Astrocyte (in vitro differentiated cells and primary cell): ENCODE results near the gene H3-3A. TPM values are rescaled to one million over a fixed set of nuclear protein-coding genes. Genes with fewer than 3 reads are reported as not detected.
A peak's percentile ranks its signal among the peaks of the same experiment; 100 is the strongest.

ENCODE experiments used
- DNase-seq: peaks from one replicate; pipeline ENCODE4 v3.0.0-alpha.2; 2010; ENCODE audit warnings: low read depth
- FAIRE-seq: peaks from 2 replicates; lab custom pipeline; 2011; peaks lifted over from hg19 to GRCh38; lab: Jason Lieb, UNC
- H2AFZ ChIP-seq: 2 replicates; pipeline ENCODE4 v1.6.0; 2012; ENCODE audit warnings: low read depth, low read length, inconsistent platforms
- H3K27ac ChIP-seq: 2 replicates; pipeline ENCODE4 v1.5.1; 2011; ENCODE audit warnings: low read depth, low read length, inconsistent platforms
- H3K27me3 ChIP-seq: 2 replicates; pipeline ENCODE4 v1.6.0; 2011; ENCODE audit warnings: low read length, inconsistent platforms; ENCODE audit not compliant: insufficient read depth
- H3K36me3 ChIP-seq: 2 replicates; pipeline ENCODE4 v1.5.1; 2011; ENCODE audit warnings: low read length, inconsistent platforms; ENCODE audit not compliant: insufficient read depth
- H3K4me1 ChIP-seq: 2 replicates; pipeline ENCODE4 v1.5.1; 2011; ENCODE audit warnings: low read length, inconsistent platforms; ENCODE audit not compliant: insufficient read depth
- H3K4me2 ChIP-seq: 2 replicates; pipeline ENCODE4 v1.6.0; 2012; ENCODE audit warnings: low read length, inconsistent platforms
- H3K4me3 ChIP-seq: 2 replicates; pipeline ENCODE4 v1.5.1; 2011; ENCODE audit warnings: low read depth, mild to moderate bottlenecking, low read length, inconsistent platforms; ENCODE audit not compliant: insufficient read depth
- H3K79me2 ChIP-seq: 2 replicates; pipeline ENCODE4 v1.6.0; 2012; ENCODE audit warnings: mild to moderate bottlenecking, low read length, inconsistent platforms; ENCODE audit not compliant: insufficient read depth
- H3K9ac ChIP-seq: 2 replicates; pipeline ENCODE4 v1.6.0; 2012; ENCODE audit warnings: mild to moderate bottlenecking, low read length, inconsistent platforms
- H3K9me3 ChIP-seq: 2 replicates; pipeline ENCODE4 v1.5.1; 2012; ENCODE audit warnings: low read depth, mild to moderate bottlenecking, low read length, inconsistent platforms; ENCODE audit not compliant: insufficient read depth
- H4K20me1 ChIP-seq: 2 replicates; pipeline ENCODE4 v1.6.0; 2012; ENCODE audit warnings: low read length, inconsistent platforms; ENCODE audit not compliant: insufficient read depth
- H3K27ac Mint-ChIP-seq: one replicate; pipeline ENCODE4 v1.8.0; 2021; ENCODE audit warnings: mild to moderate bottlenecking, mixed read lengths; ENCODE audit not compliant: unreplicated experiment
- H3K27me3 Mint-ChIP-seq: one replicate; pipeline ENCODE4 v1.8.0; 2021; ENCODE audit warnings: low read depth, mixed read lengths; ENCODE audit not compliant: unreplicated experiment
- H3K36me3 Mint-ChIP-seq: one replicate; pipeline ENCODE4 v1.8.0; 2021; ENCODE audit warnings: low read depth, mixed read lengths; ENCODE audit not compliant: unreplicated experiment
- H3K4me1 Mint-ChIP-seq: one replicate; pipeline ENCODE4 v1.8.0; 2021; ENCODE audit warnings: low read depth, mixed read lengths; ENCODE audit not compliant: unreplicated experiment
- H3K4me3 Mint-ChIP-seq: one replicate; pipeline ENCODE4 v1.8.0; 2021; ENCODE audit warnings: mild to moderate bottlenecking, moderate library complexity, mixed read lengths; ENCODE audit not compliant: unreplicated experiment
- H3K9me3 Mint-ChIP-seq: one replicate; pipeline ENCODE4 v1.8.0; 2021; ENCODE audit warnings: mild to moderate bottlenecking, mixed read lengths; ENCODE audit not compliant: unreplicated experiment
- EZH2 ChIP-seq: IDR thresholded peaks from 2 replicates; pipeline ENCODE4 v1.6.1; 2012; ENCODE audit warnings: mild to moderate bottlenecking, low read length, inconsistent platforms; ENCODE audit not compliant: insufficient read depth
- total RNA-seq: library from RNA; stranded (reverse); gene quantifications from 2 replicates; pipeline ENCODE4 v1.2.1, GENCODE V29; 2021
- TF ChIP-seq, protein P1 (sequence below): IDR thresholded peaks from 2 replicates; pipeline ENCODE4 v1.5.1; 2011; ENCODE audit warnings: low read depth, mild to moderate bottlenecking, inconsistent platforms, low read length, moderate library complexity; ENCODE audit not compliant: insufficient read depth

The H3-3A gene
- total RNA-seq, 1 donor from 2014 or later: 375 TPM

- Histone ChIP-seq H3K4me3 (no peak overlapping the region), H3K27me3 (no peaks in the 10 kb centered on the region), H3K9ac (no peak overlapping the region), H3K4me1 (no peaks in the 10 kb centered on the region), H3K36me3 (no peaks in the 10 kb centered on the region), H3K9me3 (no peaks in the 10 kb centered on the region), H3K4me2 (no peak overlapping the region), H2AFZ (no peak overlapping the region), H3K27ac (no peak overlapping the region), H3K79me2 (no peaks in the 10 kb centered on the region), H4K20me1 (no peaks in the 10 kb centered on the region)
- Mint-ChIP-seq H3K9me3 (peaks cover 4% of the 10 kb centered on the region), H3K27me3 (peaks cover 11% of the 10 kb centered on the region), H3K36me3 (no peaks in the 10 kb centered on the region), H3K4me1 (no peaks in the 10 kb centered on the region), H3K27ac (no peak overlapping the region), H3K4me3 (no peak overlapping the region)
- no peak for FAIRE-seq
- no peak for DNase-seq
- TF ChIP-seq, protein P1, sequence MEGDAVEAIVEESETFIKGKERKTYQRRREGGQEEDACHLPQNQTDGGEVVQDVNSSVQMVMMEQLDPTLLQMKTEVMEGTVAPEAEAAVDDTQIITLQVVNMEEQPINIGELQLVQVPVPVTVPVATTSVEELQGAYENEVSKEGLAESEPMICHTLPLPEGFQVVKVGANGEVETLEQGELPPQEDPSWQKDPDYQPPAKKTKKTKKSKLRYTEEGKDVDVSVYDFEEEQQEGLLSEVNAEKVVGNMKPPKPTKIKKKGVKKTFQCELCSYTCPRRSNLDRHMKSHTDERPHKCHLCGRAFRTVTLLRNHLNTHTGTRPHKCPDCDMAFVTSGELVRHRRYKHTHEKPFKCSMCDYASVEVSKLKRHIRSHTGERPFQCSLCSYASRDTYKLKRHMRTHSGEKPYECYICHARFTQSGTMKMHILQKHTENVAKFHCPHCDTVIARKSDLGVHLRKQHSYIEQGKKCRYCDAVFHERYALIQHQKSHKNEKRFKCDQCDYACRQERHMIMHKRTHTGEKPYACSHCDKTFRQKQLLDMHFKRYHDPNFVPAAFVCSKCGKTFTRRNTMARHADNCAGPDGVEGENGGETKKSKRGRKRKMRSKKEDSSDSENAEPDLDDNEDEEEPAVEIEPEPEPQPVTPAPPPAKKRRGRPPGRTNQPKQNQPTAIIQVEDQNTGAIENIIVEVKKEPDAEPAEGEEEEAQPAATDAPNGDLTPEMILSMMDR: no peak
- TF ChIP-seq EZH2: no peak
Observed at GRCh38 chr1:226033582-226033981, 28.9 kb upstream of the H3-3A start.

DNA sequence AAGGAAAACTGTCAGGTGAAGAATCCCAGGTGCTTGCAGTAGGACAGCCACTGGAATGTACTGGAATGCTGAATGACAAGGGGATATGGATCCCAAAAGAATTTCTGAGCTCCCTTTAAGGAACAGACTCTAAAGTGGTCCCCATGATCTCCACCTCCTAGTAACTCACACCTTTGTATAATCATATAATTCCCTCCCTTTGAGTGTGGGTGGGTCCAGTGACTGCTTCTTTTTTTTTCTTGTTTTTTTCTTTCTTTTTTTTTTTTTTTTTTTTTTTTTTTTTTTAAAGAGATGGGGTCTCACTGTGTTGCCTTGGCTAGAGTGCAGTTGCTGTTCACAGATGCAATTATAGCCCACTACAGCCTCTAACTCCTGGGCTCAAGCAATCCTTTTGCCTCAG lies 28.5 kb upstream of the H3-3A start:
- Histone ChIP-seq H2AFZ (no peak overlapping the region), H3K4me1 (no peaks in the 10 kb centered on the region), H3K4me3 (no peak overlapping the region), H3K27ac (no peak overlapping the region), H3K9me3 (no peaks in the 10 kb centered on the region), H3K27me3 (no peaks in the 10 kb centered on the region), H3K36me3 (no peaks in the 10 kb centered on the region), H4K20me1 (no peaks in the 10 kb centered on the region), H3K9ac (no peak overlapping the region), H3K4me2 (peak overlapping the region; percentile 8), H3K79me2 (no peaks in the 10 kb centered on the region)
- TF ChIP-seq EZH2: no peak
- TF ChIP-seq, protein P1: no peak
- H3K27me3 Mint-ChIP-seq: peaks cover 11% of the 10 kb centered on the region
- H3K36me3 Mint-ChIP-seq: no peaks in the 10 kb centered on the region
- DNase-seq (no peak), FAIRE-seq (no peak)
- H3K9me3 Mint-ChIP-seq: peaks cover 4% of the 10 kb centered on the region
- no peaks in the 10 kb centered on the region for H3K4me1 Mint-ChIP-seq
- no peak overlapping the region for H3K27ac Mint-ChIP-seq
- no peak overlapping the region for H3K4me3 Mint-ChIP-seq

DNA sequence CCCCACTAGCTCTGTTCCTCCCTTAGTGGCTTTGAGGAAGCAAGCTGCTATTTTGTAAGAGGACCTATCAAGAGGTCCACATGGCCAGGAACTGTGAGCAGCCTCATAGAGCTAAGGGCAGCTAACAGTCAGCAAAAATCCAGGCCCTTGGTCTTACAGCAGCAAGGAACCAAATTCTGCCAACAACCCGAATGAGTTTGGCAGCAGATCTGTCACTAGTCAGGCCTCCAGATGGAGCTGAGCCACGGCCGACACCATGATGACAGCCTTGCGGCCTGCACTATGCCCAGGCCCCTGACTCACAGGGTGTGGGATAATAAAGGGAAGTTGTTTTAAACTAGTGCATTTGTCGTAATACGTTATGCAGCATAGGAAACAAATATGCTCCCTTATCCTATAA lies 28.0 kb upstream of the H3-3A start:
- H3K27me3 Mint-ChIP-seq: peaks cover 11% of the 10 kb centered on the region
- H3K27ac Mint-ChIP-seq: peak overlapping the region; percentile 47
- H3K36me3 Mint-ChIP-seq: no peaks in the 10 kb centered on the region
- H3K4me1 Mint-ChIP-seq: no peaks in the 10 kb centered on the region
- Histone ChIP-seq H3K9ac (no peak overlapping the region), H2AFZ (no peak overlapping the region), H3K36me3 (no peaks in the 10 kb centered on the region), H3K4me3 (no peak overlapping the region), H3K4me1 (no peaks in the 10 kb centered on the region), H4K20me1 (no peaks in the 10 kb centered on the region), H3K27me3 (no peaks in the 10 kb centered on the region), H3K9me3 (no peaks in the 10 kb centered on the region), H3K27ac (no peak overlapping the region), H3K4me2 (peak overlapping the region; percentile 8), H3K79me2 (no peaks in the 10 kb centered on the region)
- no peak overlapping the region for H3K4me3 Mint-ChIP-seq
- TF ChIP-seq, protein P1: no peak
- no peak for TF ChIP-seq EZH2
- FAIRE-seq (peak; percentile 62), DNase-seq (peak; percentile 98)
- H3K9me3 Mint-ChIP-seq: peaks cover 4% of the 10 kb centered on the region
